ENCODE results near the gene BEST1. TPM values are rescaled to one million over a fixed set of nuclear protein-coding genes. Genes with fewer than 3 reads are reported as not detected.

Gene BEST1
- total and polyA plus RNA-seq, 2 of the 13 experiments (the other 11 are each of a cell fraction or from before 2014, with no cell fraction given): 0.09 to 0.65 TPM

GRCh38 chr11:61923166-61924063 is 26.7 kb upstream of the BEST1 start (continued):
- TF ChIP-seq ZSCAN5A (CRISPR knock-in tag; IDR thresholded peaks at IDR 0.05; ENCODE audit: borderline replicate concordance) (no peak), ZNF709 (CRISPR knock-in tag; IDR thresholded peaks at IDR 0.05) (0 out of 2 replicates have a peak, but pooled peaks have one; percentile 47), ZNF672 (CRISPR knock-in tag; IDR thresholded peaks at IDR 0.05) (no peak), ZNF768 (CRISPR knock-in tag; IDR thresholded peaks at IDR 0.05) (no peak), ZMAT3 (CRISPR knock-in tag; conservative IDR thresholded peaks at IDR 0.05) (peak; percentile 68; the same call in 1 of the 2 replicates), KLF15 (CRISPR knock-in tag; IDR thresholded peaks at IDR 0.05; ENCODE audit: borderline replicate concordance) (no peak), CC2D1A (CRISPR knock-in tag; IDR thresholded peaks at IDR 0.05) (no peak), ZNF263 (CRISPR knock-in tag; IDR thresholded peaks at IDR 0.05) (peak; percentile 93), ATF3 (CRISPR knock-in tag; IDR thresholded peaks at IDR 0.05) (no peak), ELK4 (CRISPR knock-in tag; IDR thresholded peaks at IDR 0.05; ENCODE audit: borderline replicate concordance) (no peak), ZBTB46 (CRISPR knock-in tag; IDR thresholded peaks at IDR 0.05; ENCODE audit: borderline replicate concordance) (no peak), MAFF (IDR thresholded peaks at IDR 0.05; ENCODE audit: low read depth, low read length) (no peak), AFF4 (CRISPR knock-in tag; IDR thresholded peaks at IDR 0.05) (no peak), ZNF75D (CRISPR knock-in tag; IDR thresholded peaks at IDR 0.05; ENCODE audit: borderline replicate concordance) (no peak), TSC22D2 (CRISPR knock-in tag; IDR thresholded peaks at IDR 0.05; ENCODE audit: borderline replicate concordance) (no peak), NBN (conservative IDR thresholded peaks at IDR 0.05) (no peak), XBP1 (CRISPR knock-in tag; IDR thresholded peaks at IDR 0.05) (no peak), SP5 (CRISPR knock-in tag; IDR thresholded peaks at IDR 0.05; ENCODE audit: borderline replicate concordance, low read depth) (peak; percentile 92), ZBTB7B (CRISPR knock-in tag; IDR thresholded peaks at IDR 0.05) (peak; percentile 75), ETV6 (CRISPR knock-in tag; conservative IDR thresholded peaks at IDR 0.05) (no peak)
